Measurements from ENCODE around the gene GALNT2. TPM values are rescaled to one million over a fixed set of nuclear protein-coding genes. Genes with fewer than 3 reads are reported as not detected.

Gene GALNT2
- total RNA-seq, 1 experiment from 2014 or later, result 51.1 TPM

DNA sequence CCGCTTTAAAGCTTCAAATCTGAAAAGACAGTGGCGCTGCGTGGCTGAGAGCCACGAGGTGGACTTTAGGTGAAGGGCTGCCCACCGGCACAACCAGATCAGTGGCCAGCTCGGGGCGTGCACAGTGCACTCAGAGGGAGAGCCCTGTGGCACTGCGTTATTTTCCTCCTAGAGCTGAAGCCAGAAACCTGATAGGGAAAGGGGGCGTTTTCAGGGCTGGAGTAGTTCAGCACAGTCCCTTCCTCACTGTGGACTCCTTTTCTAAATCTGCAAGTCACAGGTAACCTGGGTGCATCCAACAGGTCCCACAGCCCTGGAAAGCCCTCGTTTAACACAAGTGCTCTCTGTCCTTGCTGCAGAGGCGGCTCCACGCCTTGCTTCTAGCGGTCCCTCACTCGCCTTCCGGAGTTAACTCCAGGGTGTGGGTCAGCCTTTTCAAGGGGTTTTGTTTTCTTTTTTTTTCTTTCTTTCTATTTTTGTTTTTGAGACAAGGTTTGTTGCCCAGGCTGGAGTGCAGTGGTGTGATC is 81.2 kb downstream of the GALNT2 start:
- Histone ChIP-seq H3K27me3 (no peaks in the 10 kb centered on the region), H3K36me3 (peaks cover 2% of the 10 kb centered on the region; the same call in 1 of the 2 replicates), H3K9me3 (replicated peaks) (no peaks in the 10 kb centered on the region), H3K4me1 (peaks cover 28% of the 10 kb centered on the region), H3K4me3 (no peak overlapping the region), H3K27ac (no peak overlapping the region)
- no peak for DNase-seq

DNA sequence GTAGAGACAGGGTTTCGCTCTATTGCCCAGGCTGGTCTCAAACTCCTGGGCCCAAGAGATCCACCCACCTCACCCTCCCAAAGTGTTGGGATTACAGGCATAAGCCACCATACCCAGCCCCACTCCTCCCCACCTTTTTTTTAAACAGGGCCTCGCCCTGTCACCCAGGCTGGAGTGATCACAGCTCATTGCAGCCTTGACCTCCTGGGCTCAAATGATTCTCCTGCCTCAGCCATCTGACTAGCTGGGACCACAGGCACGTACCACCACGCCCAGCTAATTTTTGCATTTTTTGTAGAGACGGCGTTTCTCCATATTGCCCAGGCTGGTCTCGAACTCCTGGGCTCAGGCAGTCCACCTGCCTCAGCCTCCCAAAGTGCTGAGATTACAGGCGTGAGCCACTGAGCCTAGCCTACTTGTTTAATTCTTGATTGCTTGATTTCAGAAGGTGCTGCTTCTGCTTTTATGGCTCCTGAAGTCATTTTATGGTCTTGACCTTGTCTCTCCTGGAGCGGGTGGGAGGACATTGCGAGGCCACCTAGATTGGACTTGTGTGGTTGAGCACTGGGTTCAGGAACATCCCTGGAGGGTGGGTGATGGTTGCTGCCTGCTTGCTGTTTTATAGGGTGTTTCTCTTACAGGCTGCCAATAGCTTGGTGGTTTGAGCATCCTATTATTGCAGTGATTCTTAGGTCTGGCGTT is 81.9 kb downstream of the GALNT2 start:
- no peak for DNase-seq
- peaks cover 28% of the 10 kb centered on the region for H3K4me1 ChIP-seq
- no peaks in the 10 kb centered on the region for H3K9me3 ChIP-seq (replicated peaks)
- H3K4me3 ChIP-seq, result no peak overlapping the region
- H3K36me3 ChIP-seq, result peaks cover 2% of the 10 kb centered on the region; the same call in 1 of the 2 replicates
- H3K27ac ChIP-seq, result no peak overlapping the region
- H3K27me3 ChIP-seq, result no peaks in the 10 kb centered on the region

DNA sequence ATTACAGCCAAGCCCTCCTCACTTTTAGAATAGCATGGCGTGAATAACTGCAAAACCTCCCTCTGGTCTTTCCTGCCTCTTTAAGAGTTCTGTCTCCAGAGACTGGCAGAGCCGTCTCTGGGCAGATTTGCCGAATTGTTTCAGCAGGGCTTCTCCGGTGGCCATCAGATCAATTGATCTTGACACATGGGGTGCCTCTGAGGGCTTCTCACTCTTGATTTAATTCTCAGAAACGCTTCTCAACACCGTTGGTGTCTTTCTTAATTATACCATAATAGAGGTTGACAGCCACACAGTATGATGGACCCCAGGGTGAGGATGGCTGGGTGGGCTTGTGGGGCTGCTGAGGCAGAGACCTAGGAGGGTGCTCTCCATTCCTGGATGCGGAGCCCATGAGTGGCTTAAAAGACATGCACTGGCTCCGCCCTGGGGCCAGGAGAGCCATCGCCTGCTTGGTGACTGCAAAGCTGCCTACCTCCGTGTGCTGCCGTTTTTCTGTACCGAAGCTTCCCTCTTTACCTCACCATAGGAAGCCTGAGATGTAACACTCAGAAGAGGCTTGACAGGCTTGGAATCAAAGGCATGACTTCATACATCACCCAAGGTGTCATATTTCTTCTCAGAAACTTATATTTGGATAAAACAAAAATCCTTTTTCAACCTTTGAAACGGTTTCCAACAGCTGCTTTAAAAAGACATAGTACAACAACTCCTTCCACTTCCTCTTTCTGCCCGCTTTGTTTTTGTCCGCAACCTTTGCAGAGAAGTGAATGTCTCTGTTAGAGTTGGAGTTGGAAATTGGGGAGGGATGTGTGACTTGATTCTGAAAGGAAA is 82.9 kb downstream of the GALNT2 start:
- Histone ChIP-seq H3K27ac (no peak overlapping the region), H3K9me3 (replicated peaks) (no peaks in the 10 kb centered on the region), H3K36me3 (peaks cover 2% of the 10 kb centered on the region; the same call in 1 of the 2 replicates), H3K4me1 (peaks cover 21% of the 10 kb centered on the region), H3K27me3 (no peaks in the 10 kb centered on the region), H3K4me3 (no peak overlapping the region)
- DNase-seq, result peak in 1 of 2 experiments; percentile 27

DNA sequence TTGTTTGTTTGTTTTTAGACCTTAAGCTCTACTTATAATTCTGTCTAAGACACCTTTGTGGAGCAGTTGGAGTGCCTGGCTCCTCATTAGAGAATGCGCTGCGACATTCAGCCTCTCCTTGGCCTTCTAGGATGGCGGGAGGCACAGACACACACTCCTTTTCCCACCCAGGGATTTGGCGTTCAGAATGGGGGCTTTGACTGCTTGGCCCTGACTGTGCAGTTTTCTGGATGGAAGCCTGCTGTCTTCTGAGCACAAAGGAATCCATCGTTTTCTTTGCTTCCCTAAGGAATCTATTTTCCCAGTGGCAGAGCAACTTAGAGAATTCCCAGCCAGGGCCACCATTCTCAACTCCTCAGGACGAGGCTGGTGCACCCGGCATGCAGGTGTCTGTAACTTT is 83.6 kb downstream of the GALNT2 start:
- H3K27ac ChIP-seq, result no peak overlapping the region
- H3K4me1 ChIP-seq, result peaks cover 15% of the 10 kb centered on the region
- no peak overlapping the region for H3K4me3 ChIP-seq
- DNase-seq, result no peak
- H3K36me3 ChIP-seq, result peaks cover 2% of the 10 kb centered on the region; the same call in 1 of the 2 replicates
- no peaks in the 10 kb centered on the region for H3K27me3 ChIP-seq
- H3K9me3 ChIP-seq (replicated peaks), result no peaks in the 10 kb centered on the region

DNA sequence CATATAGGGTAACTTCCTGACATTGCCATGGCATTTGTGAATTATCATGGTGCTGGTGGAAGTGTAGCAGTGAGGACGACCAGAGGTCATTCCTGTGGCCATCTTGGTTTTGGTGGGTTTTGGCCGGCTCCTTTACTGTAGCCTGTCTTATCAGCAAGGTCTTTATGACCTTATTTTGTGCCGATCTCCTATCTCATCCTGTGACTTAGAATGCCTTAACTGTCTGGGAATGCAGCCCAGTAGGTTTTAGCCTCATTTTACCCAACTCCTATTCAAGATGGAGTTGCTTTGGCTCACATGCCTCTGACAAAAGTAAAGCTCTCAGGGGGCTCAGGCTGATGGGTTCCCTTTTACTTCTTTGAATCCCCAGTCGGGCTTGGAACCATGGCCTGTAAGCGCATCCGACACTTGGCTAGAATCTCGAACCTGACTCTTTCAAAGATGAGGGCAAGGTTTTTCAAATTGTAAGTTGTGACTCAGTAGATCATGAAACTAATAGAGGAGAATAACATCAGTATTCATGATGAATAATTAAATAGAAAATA is 85.0 kb downstream of the GALNT2 start:
- Histone ChIP-seq H3K27ac (no peak overlapping the region), H3K4me3 (no peak overlapping the region), H3K4me1 (peaks cover 14% of the 10 kb centered on the region), H3K36me3 (peaks cover 5% of the 10 kb centered on the region; the same call in 1 of the 2 replicates), H3K27me3 (no peaks in the 10 kb centered on the region), H3K9me3 (replicated peaks) (no peaks in the 10 kb centered on the region)
- DNase-seq, result no peak

DNA sequence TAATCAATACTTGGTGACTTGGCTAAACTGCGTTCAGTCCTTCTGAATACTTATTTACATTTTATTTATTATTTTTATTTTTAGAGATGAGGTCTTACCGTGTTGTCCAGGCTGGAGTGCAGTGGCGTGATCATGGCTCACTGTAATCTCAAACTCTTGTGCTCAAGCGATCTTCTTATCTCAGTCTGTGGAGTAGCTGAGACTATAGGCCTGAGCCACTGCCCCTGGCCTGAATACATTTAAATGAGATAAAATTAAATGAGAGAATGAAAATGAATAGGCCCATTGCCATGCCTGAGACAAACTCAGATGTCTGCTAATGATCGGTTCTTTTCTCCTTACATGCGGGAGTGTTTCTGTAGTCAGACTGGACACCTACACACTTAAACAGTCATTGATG is 86.0 kb downstream of the GALNT2 start:
- Histone ChIP-seq H3K27ac (no peak overlapping the region), H3K36me3 (peaks cover 5% of the 10 kb centered on the region; the same call in 1 of the 2 replicates), H3K4me3 (no peak overlapping the region), H3K4me1 (peaks cover 14% of the 10 kb centered on the region), H3K9me3 (replicated peaks) (no peaks in the 10 kb centered on the region), H3K27me3 (no peaks in the 10 kb centered on the region)
- no peak for DNase-seq

DNA sequence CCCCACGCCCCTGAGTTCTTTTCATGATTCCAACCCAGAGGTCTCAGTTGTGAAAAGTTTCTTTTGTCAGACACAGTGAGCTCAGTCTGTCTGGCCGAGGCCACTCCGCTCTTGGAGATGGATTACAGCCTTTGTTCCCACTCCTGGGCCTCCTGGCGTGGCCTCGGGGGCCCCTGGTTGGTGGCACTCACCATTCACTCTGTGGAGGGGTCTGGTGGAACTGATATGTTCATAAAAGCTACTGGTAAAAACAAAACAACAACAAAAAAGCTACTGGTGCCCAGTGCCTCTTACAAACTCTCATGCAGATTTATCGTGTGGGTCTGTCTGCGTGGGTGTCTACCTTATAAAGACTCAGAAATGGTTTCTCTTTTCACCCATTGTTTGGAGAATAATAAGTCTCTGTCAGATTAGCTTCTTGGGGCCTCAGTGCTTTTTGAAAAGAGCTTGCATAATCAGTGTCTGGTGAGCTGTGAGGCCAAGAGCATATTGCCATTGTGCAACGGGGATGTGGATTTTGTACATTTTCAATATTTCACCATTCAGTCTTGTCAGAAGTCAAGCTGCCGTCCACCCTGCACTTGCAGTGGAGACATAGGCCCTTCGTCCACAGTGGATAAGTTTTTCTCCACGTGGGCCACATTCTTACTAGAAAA is 86.7 kb downstream of the GALNT2 start:
- Histone ChIP-seq H3K27ac (no peak overlapping the region), H3K36me3 (peaks cover 5% of the 10 kb centered on the region; the same call in 1 of the 2 replicates), H3K4me3 (no peak overlapping the region), H3K9me3 (replicated peaks) (no peaks in the 10 kb centered on the region), H3K4me1 (peaks cover 17% of the 10 kb centered on the region), H3K27me3 (no peaks in the 10 kb centered on the region)
- DNase-seq, result no peak

DNA sequence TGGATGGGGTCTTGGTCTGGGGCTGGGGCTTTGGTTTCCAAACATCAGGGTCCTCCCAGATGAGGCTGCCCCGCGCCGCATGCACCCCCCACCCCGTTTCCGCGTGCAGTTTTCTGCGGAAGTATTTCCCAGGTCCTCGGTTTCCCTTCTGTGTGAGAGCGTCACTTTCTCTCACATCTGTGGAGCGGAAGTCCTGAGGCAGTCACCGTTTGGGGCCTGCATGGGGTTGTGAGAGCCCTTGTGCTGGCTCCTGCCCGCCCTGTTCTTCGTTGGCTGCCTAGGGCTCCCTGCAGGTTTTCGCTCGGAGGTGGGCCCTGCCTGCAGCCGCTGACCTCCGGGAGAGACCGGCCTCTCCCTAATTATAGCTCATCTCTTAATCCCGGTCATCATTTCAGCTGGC is 88.0 kb downstream of the GALNT2 start:
- no peak overlapping the region for H3K27ac ChIP-seq
- DNase-seq, result no peak
- H3K9me3 ChIP-seq (replicated peaks), result no peaks in the 10 kb centered on the region
- peaks cover 9% of the 10 kb centered on the region for H3K4me1 ChIP-seq
- H3K4me3 ChIP-seq, result no peak overlapping the region
- H3K36me3 ChIP-seq, result peaks cover 5% of the 10 kb centered on the region; the same call in 1 of the 2 replicates
- no peaks in the 10 kb centered on the region for H3K27me3 ChIP-seq

DNA sequence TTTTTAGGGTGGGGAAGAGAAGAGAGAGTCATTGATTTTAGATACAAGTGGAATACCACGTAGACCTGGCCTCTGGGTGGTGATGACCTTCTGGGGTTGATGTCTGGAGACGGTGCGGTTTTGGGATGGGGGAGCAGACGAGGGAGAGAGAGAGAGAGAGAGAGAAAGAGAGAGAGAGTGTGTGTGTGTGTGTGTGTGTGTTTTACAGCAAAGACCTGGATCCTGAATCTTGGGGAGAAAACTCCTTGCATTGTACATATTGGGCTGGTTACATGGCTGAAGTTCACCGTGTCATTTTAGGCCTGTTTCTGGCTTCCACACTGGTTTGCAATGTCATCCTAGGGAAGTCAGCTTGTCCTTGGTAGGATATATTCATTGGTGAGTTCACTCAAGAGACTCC is 89.0 kb downstream of the GALNT2 start:
- no peak for DNase-seq
- H3K27ac ChIP-seq, result no peak overlapping the region
- H3K4me3 ChIP-seq, result no peak overlapping the region
- peaks cover 2% of the 10 kb centered on the region; the same call in 1 of the 2 replicates for H3K36me3 ChIP-seq
- no peaks in the 10 kb centered on the region for H3K9me3 ChIP-seq (replicated peaks)
- no peaks in the 10 kb centered on the region for H3K27me3 ChIP-seq
- H3K4me1 ChIP-seq, result peaks cover 4% of the 10 kb centered on the region; the same call in 1 of the 2 replicates

DNA sequence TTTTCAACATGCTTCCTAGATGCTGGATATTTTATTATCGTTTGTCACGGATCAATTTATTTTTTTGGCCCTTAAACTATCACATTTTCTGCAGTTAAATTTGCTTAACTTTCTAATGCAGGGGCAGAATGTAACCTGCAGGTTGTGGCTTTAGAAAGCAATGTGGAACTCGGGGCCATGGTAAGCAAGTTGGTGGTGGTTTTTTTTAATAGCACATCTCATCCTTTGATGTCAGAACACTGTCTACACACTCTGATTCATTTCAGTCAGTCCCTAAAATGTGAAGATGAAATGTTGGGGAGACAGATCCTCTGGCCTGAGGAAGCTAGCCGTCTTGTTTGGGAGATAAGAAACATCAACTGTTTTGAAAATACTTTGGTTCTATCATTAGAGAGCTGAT is 89.5 kb downstream of the GALNT2 start:
- H3K27ac ChIP-seq, result no peak overlapping the region
- peaks cover 4% of the 10 kb centered on the region; the same call in 1 of the 2 replicates for H3K4me1 ChIP-seq
- H3K36me3 ChIP-seq, result peaks cover 2% of the 10 kb centered on the region; the same call in 1 of the 2 replicates
- H3K4me3 ChIP-seq, result no peak overlapping the region
- H3K27me3 ChIP-seq, result no peaks in the 10 kb centered on the region
- H3K9me3 ChIP-seq (replicated peaks), result no peaks in the 10 kb centered on the region
- DNase-seq, result no peak

DNA sequence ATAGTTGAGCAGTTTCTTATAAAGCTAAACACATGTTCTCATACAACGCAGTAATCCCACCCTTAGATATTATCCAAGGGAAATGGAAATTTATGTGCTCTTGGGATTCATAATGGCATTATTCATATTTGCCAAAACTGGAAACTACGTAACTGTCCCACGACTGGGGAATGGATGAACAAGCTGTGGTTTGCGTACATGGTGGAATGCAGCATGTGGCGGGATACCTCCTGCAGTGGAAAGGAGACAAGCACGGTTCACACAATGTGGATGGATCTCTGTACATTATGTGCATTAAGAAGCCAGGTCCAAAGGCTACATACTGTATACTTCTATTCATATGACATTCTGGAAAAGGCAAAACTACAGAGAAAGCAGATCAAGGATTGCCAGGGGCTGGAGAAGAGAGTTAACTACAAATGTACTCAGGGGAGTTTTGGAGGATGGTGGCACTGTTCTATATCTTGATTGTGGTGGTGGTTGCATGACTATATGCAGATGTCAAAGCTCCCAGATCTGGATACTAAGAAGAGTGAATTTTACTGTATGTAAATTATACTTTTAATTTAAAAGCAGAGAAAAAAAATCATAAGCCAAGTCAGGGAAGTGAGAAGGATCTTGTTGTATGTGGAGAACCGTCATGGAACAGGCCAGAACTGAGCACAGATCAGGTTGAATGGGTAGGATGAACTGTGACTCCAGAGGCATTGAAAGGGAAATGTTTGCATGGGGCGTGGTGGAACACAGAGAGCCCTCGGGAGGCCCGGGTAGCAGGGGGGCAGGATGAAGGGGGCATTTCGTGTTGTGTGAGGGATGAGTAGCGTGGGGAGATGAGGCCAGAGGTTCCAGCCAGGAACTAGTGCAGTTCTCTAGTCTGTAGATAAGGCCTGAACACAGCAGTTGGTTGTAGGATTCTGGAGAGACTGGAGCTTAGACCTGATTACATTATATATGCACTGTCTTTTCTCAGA is 90.7 kb downstream of the GALNT2 start:
- Histone ChIP-seq H3K36me3 (peaks cover 2% of the 10 kb centered on the region; the same call in 1 of the 2 replicates), H3K4me3 (no peak overlapping the region), H3K27me3 (no peaks in the 10 kb centered on the region), H3K4me1 (peaks cover 4% of the 10 kb centered on the region; the same call in 1 of the 2 replicates), H3K27ac (no peak overlapping the region), H3K9me3 (replicated peaks) (no peaks in the 10 kb centered on the region)
- DNase-seq, result no peak

DNA sequence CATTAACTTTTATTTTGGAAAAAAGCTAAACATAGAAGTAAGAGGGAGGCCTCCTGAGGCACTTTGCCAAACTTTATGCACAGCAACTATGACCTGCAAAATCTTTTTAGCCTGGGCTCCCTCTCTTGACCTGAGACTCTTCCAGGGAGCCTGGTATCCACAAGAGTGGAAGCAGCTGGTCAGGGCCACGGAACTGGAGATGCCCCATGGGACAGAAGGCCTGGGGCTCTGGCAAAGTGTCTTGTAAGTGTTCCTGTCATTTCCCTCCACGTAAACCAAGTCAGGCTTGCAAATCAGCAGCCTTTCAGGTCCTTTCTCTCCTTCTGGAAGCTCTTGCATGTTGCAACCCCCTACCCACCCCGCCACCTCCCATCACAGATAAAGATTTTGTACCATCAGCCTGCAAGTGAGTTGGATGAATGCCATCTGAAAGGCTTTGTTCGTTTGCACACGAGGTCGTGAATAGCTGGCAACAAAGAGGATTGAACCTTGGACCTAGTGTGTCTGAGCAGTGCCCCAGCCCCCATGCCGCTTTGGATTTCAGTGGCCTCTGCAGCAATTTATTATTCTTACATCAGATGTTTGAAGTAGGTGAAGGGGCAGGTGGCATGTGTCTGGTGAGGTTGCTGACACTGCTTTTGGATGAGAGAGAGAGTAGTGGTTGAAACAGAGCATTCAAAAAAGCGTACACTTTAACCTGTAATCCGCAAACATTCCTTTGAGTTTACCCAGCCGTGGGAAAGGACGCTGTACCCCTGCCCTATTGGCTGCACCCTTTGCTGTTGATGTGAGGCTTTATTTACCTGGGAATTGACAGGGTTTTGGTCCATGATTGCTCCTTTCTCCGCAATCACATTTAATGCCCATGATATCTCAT is 91.6 kb downstream of the GALNT2 start:
- no peak overlapping the region for H3K4me3 ChIP-seq
- H3K9me3 ChIP-seq (replicated peaks), result no peaks in the 10 kb centered on the region
- peaks cover 4% of the 10 kb centered on the region; the same call in 1 of the 2 replicates for H3K4me1 ChIP-seq
- peak; percentile 44 to 59 for DNase-seq
- peaks cover 2% of the 10 kb centered on the region; the same call in 1 of the 2 replicates for H3K36me3 ChIP-seq
- no peak overlapping the region for H3K27ac ChIP-seq
- H3K27me3 ChIP-seq, result no peaks in the 10 kb centered on the region

Data from SJCRH30 (cell line).